Measurements from ENCODE around the gene ST3GAL4.

DNA sequence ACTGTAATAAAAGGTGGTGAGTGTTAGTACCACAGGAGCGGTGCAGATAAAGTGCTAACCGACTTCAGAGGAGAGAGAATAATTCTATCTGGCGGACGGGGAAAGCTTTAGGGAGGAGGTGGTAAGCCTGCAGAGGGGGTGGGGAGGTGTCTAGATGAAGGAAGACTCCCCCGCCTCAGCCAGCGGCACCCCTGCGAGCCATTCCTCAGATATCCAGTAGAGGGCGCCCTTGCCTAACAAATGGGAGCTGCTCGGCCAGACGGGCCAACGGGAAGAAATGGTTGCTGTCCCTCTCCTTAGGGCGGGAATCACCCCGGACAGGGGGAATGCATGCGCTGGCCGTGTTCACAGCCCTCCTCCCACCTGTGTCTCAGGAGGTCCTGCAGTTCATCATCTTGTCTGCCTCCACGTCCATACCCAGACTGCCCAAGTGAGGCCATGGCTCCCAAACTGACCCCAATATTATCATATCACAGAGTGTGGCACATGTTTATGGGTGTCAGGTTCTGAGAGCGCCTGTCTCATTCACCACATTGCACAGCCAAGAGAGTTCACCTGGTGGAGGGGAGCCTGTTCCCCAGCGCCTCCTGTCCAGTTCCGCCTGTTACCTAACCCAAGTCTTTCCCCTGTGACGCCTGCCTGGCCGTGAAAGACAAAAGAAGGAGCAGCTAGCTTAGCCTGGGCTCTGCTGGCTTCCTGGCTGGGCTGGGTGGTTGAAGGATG, 85.5 kb downstream of the ST3GAL4 start:
- peak; percentile 94 for TF ChIP-seq CTCF (IDR thresholded peaks at IDR 0.05)
- no peak for TF ChIP-seq EZH2 (IDR thresholded peaks at IDR 0.05; ENCODE audit: borderline replicate concordance, insufficient read depth, low read depth, low read length, poor library complexity, severe bottlenecking)
